Esophagus squamous epithelium (tissue), 5 donors: ENCODE results near the gene BNC2. TPM values are rescaled to one million over a fixed set of nuclear protein-coding genes. Genes with fewer than 3 reads are reported as not detected.

Source experiments
- DNase-seq: peaks from one replicate; lab custom pipeline; 2025; lab: John Stamatoyannopoulos, UW
- H3K27ac ChIP-seq, 4 donors: fragments of 200-600 bp; sonication (generic); one replicate each; pipeline ENCODE4 v1.5.1; 2016 to 2019; ENCODE audit warnings: mild to moderate bottlenecking in 1 of 4
- H3K27me3 ChIP-seq, 4 donors: fragments of 200-600 bp; sonication (generic); 1 replicate in 3 of 4; 2 replicates in 1 of 4; pipeline versions ENCODE4 v1.5.1 to v1.6.0; 2017 to 2021; ENCODE audit warnings: antibody characterized with exemption in 1 of 4
- H3K36me3 ChIP-seq, 3 donors: fragments of 200-600 bp; sonication (generic); one replicate each; pipeline ENCODE4 v1.5.1; 2016 to 2019
- H3K4me1 ChIP-seq, 3 donors: fragments of 200-600 bp; sonication (generic); one replicate each; pipeline ENCODE4 v1.5.1; 2017 to 2019
- H3K4me3 ChIP-seq, 4 donors: fragments of 200-600 bp; sonication (generic); 1 replicate in 3 of 4; 2 replicates in 1 of 4; pipeline ENCODE4 v1.5.1; 2016 to 2019; ENCODE audit warnings: mild to moderate bottlenecking in 2 of 4, moderate library complexity in 1 of 4
- H3K9me3 ChIP-seq, 3 donors: fragments of 200-600 bp; sonication (generic); one replicate each; pipeline ENCODE4 v1.5.1; 2016 to 2019
- POLR2A ChIP-seq, 4 donors: fragments of 450-650 bp; IDR thresholded peaks; one replicate each; pipeline ENCODE4 v1.6.1; 2017; ENCODE audit warnings: antibody characterized with exemption in 4 of 4, mild to moderate bottlenecking in 4 of 4, moderate library complexity in 3 of 4
- WGBS, 2 donors: methylation state at CpG; one replicate each; pipeline ENCODE4 v1.1.5; 2018; 5-methylcytosine and 5-hydroxymethylcytosine counted together
- intact Hi-C: fragments of 100-400 bp; cut with DNase I; formaldehyde crosslinking; loops from one replicate; pipeline ENCODE4 v1.15.0; 2022
- total RNA-seq, 4 donors: library from RNA; depleted of rRNA; stranded (reverse); fragments of >200 nt; gene quantifications; one replicate each; pipeline ENCODE4 v1.1.0, GENCODE V29; 2016
- TF ChIP-seq, protein P1 (sequence below), 6 experiments: fragments of 450-650 bp in 4 of 6; fragments of 200-600 bp in 2 of 6; sonication (generic) in 2 of 6; IDR thresholded peaks; one replicate each; pipeline ENCODE4 v1.5.1; 2016 to 2019; ENCODE audit warnings: antibody characterized with exemption in 6 of 6, mild to moderate bottlenecking in 4 of 6, moderate library complexity in 4 of 6
- donor health status: DM: yes; HTN: yes; CAD: no.

Gene BNC2
- total RNA-seq, 4 donors from 2014 or later: 3.6 to 41.8 (median 8.5) TPM

DNA sequence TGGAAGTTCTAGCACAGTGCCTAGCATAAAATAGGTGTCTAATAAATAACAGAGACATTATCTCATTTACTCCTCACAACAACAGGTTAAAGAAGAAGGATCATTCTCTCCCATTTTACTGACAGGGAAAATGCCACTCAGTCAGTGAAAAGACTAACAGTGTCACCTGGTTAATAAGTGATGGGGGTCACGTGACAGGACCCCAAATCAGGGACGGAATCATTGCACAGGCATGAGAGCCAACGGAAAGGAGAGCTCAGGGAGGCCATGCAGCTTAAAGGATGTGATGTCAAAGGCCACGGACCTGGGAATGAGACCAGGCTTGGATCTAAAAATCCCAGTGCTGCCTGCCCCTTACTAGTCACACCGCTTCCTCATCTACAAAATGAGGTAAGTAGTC, 101.2 kb downstream of the BNC2 start:
- whole genome bisulfite sequencing, 2 donors: 83 to 86% methylated on average over 4 to 5 of the region's 5 CpGs
- Histone ChIP-seq H3K9me3 (no peaks in the 10 kb centered on the region), H3K27ac (no peak overlapping the region), H3K4me1 (no peaks in the 10 kb centered on the region), H3K4me3 (no peak overlapping the region), H3K27me3 (no peaks in the 10 kb centered on the region), H3K36me3 (no peaks in the 10 kb centered on the region)
- DNase-seq: no peak
- intact Hi-C loops: no loop called here
- TF ChIP-seq, protein P1, sequence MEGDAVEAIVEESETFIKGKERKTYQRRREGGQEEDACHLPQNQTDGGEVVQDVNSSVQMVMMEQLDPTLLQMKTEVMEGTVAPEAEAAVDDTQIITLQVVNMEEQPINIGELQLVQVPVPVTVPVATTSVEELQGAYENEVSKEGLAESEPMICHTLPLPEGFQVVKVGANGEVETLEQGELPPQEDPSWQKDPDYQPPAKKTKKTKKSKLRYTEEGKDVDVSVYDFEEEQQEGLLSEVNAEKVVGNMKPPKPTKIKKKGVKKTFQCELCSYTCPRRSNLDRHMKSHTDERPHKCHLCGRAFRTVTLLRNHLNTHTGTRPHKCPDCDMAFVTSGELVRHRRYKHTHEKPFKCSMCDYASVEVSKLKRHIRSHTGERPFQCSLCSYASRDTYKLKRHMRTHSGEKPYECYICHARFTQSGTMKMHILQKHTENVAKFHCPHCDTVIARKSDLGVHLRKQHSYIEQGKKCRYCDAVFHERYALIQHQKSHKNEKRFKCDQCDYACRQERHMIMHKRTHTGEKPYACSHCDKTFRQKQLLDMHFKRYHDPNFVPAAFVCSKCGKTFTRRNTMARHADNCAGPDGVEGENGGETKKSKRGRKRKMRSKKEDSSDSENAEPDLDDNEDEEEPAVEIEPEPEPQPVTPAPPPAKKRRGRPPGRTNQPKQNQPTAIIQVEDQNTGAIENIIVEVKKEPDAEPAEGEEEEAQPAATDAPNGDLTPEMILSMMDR (IDR thresholded peaks at IDR 0.05): no peak
- TF ChIP-seq POLR2A (IDR thresholded peaks at IDR 0.05): no peak

DNA sequence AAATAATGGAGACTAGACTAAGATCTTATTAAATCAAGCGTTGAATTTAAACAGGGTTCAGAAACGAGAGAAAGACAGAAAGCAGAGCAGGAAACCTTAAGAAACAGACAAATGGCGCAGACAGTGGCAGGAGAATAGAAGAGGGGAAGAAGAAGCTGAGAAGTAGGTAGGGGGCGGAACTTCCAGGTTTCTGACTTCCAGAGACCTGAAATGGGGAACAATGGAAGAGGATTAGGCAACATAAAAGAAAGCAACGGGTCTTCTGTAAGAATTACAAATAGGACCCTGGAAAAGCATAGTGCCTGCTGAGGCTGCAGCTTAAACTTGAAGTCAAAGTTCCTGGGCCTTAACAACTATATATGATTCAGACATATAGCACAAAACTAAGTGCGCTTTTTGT, 101.7 kb downstream of the BNC2 start:
- no peak for TF ChIP-seq POLR2A (IDR thresholded peaks at IDR 0.05)
- TF ChIP-seq, protein P1 (IDR thresholded peaks at IDR 0.05): no peak
- no peak overlapping the region for H3K27ac ChIP-seq
- no peak overlapping the region for H3K4me3 ChIP-seq
- intact Hi-C loops: no loop called here
- no peaks in the 10 kb centered on the region for H3K27me3 ChIP-seq
- H3K9me3 ChIP-seq: no peaks in the 10 kb centered on the region
- H3K36me3 ChIP-seq: no peaks in the 10 kb centered on the region
- 79 to 82% methylated on average over 6 of the region's 6 CpGs for WGBS, 2 donors
- no peaks in the 10 kb centered on the region for H3K4me1 ChIP-seq
- DNase-seq: no peak

DNA sequence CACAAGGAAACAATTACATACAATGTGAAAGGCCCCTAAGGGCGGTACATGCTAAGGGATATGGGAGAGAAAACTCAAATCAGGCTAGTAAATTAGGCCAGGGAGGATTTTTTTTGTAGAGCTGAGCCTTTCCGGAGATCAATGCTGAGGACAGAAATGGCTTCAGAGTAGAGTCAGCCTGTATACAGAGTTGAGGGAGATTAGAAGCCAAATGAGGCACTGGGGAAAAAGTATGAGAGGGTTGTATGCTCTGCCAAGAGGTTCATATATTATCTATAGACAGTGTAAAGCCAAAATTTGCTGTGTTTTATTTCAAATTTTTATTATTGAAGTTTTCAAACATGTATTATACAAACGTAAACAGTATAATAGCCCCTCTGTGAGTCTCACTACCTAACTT, 103.1 kb downstream of the BNC2 start:
- intact Hi-C loops: no loop called here
- TF ChIP-seq POLR2A (IDR thresholded peaks at IDR 0.05): no peak
- TF ChIP-seq, protein P1 (IDR thresholded peaks at IDR 0.05): no peak
- no peak overlapping the region for H3K4me3 ChIP-seq
- no peaks in the 10 kb centered on the region for H3K36me3 ChIP-seq
- H3K4me1 ChIP-seq: no peaks in the 10 kb centered on the region
- 87% methylated on average over 3 of the region's 3 CpGs for WGBS, 2 donors
- no peak overlapping the region for H3K27ac ChIP-seq
- no peaks in the 10 kb centered on the region for H3K27me3 ChIP-seq
- DNase-seq: no peak
- H3K9me3 ChIP-seq: no peaks in the 10 kb centered on the region

DNA sequence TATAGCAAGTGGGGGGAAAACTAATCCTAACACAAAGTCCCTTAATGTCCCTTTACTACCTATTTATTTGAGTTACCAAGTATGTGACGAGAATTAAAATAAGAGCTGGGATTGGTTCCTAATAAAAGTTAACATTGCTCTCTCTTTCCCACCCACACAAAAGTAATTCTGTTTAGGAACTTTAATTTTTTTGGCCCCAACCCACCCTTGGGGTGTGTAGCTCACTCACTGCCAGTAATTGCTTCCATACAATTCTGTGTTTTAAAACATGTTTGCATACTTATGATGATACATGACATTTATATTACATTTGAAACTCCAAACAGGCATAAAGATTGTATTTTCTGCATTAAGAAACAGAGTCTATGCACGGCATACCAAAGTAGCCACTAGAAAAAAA, 106.5 kb downstream of the BNC2 start:
- no peaks in the 10 kb centered on the region for H3K4me1 ChIP-seq
- no peaks in the 10 kb centered on the region for H3K9me3 ChIP-seq
- intact Hi-C loops: no loop called here
- no peaks in the 10 kb centered on the region for H3K27me3 ChIP-seq
- TF ChIP-seq POLR2A (IDR thresholded peaks at IDR 0.05): no peak
- TF ChIP-seq, protein P1 (IDR thresholded peaks at IDR 0.05): no peak
- H3K36me3 ChIP-seq: no peaks in the 10 kb centered on the region
- no peak overlapping the region for H3K4me3 ChIP-seq
- no peak overlapping the region for H3K27ac ChIP-seq
- WGBS, 2 donors: 78 to 83% methylated on average over 2 of the region's 2 CpGs
- DNase-seq: no peak

DNA sequence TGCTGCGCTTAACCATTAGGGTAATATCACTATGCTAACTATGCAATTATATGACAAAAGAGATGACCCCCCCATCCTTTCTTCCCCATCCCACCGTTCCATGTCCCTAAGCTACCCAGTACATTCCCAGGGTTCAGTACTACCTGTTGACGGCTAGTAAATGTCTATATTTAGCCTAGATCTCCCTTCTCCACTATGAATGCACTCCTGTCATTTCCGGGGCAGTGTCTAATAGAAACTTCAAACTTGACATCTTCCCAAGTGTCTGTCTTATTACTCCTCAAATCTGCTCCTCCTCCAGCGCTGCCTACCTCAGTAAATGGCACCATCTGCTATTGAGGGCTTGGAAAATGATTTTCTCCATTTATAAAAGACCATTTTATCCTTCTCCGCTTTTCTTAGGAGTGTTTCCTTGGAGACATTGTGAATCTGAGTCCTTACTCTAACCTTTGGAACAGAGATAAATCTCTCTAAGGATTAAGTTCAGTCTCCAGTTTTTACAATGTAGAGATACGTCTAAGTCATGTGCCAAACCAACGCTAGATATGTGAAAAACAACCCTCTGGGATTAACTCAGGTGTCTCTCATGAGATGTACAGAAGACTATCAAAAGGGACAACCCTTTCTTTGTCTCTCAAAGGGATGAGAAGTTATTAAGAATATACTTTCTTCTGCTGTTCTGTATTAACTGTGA, 114.9 kb downstream of the BNC2 start:
- intact Hi-C loops: no loop called here
- 75 to 85% methylated on average over 8 of the region's 8 CpGs for WGBS, 2 donors
- no peak for DNase-seq
- TF ChIP-seq, protein P1 (IDR thresholded peaks at IDR 0.05): no peak
- Histone ChIP-seq H3K9me3 (no peaks in the 10 kb centered on the region), H3K27ac (no peak overlapping the region), H3K27me3 (no peaks in the 10 kb centered on the region), H3K4me3 (no peak overlapping the region), H3K4me1 (no peaks in the 10 kb centered on the region), H3K36me3 (no peaks in the 10 kb centered on the region)
